ENCODE data around the gene KCNIP1.
A peak's percentile ranks its signal among the peaks of the same experiment; 100 is the strongest.

Gene KCNIP1

GRCh38 chr5:170570476-170570875 lies 66.7 kb downstream of the KCNIP1 start:
- H3K27me3 Mint-ChIP-seq (ENCODE audit: low read depth), result peaks cover 33% of the 10 kb centered on the region
- no peak overlapping the region for H3K27ac Mint-ChIP-seq
- peaks cover 2% of the 10 kb centered on the region for H3K9me3 Mint-ChIP-seq
- H3K4me1 Mint-ChIP-seq (ENCODE audit: low read depth), result peaks cover 4% of the 10 kb centered on the region
- H3K36me3 Mint-ChIP-seq (ENCODE audit: low read depth), result no peaks in the 10 kb centered on the region
- no peak overlapping the region for H3K4me3 Mint-ChIP-seq

GRCh38 chr5:170571281-170571731 lies 67.5 kb downstream of the KCNIP1 start:
- H3K4me1 Mint-ChIP-seq (ENCODE audit: low read depth), result peaks cover 4% of the 10 kb centered on the region
- peaks cover 31% of the 10 kb centered on the region for H3K27me3 Mint-ChIP-seq (ENCODE audit: low read depth)
- H3K9me3 Mint-ChIP-seq, result peaks cover 9% of the 10 kb centered on the region
- H3K4me3 Mint-ChIP-seq, result no peak overlapping the region
- H3K36me3 Mint-ChIP-seq (ENCODE audit: low read depth), result no peaks in the 10 kb centered on the region
- H3K27ac Mint-ChIP-seq, result no peak overlapping the region

GRCh38 chr5:170571875-170572852 lies 68.3 kb downstream of the KCNIP1 start:
- Mint-ChIP-seq H3K36me3 (ENCODE audit: low read depth) (no peaks in the 10 kb centered on the region), H3K4me1 (ENCODE audit: low read depth) (peaks cover 4% of the 10 kb centered on the region), H3K4me3 (no peak overlapping the region), H3K9me3 (peaks cover 15% of the 10 kb centered on the region), H3K27me3 (ENCODE audit: low read depth) (peaks cover 32% of the 10 kb centered on the region), H3K27ac (peak overlapping the region; percentile 22)

GRCh38 chr5:170573114-170573513 lies 69.3 kb downstream of the KCNIP1 start:
- H3K4me1 Mint-ChIP-seq (ENCODE audit: low read depth), result peaks cover 4% of the 10 kb centered on the region
- H3K27ac Mint-ChIP-seq, result no peak overlapping the region
- H3K9me3 Mint-ChIP-seq, result peaks cover 23% of the 10 kb centered on the region
- H3K36me3 Mint-ChIP-seq (ENCODE audit: low read depth), result no peaks in the 10 kb centered on the region
- no peak overlapping the region for H3K4me3 Mint-ChIP-seq
- H3K27me3 Mint-ChIP-seq (ENCODE audit: low read depth), result peaks cover 35% of the 10 kb centered on the region

DNA sequence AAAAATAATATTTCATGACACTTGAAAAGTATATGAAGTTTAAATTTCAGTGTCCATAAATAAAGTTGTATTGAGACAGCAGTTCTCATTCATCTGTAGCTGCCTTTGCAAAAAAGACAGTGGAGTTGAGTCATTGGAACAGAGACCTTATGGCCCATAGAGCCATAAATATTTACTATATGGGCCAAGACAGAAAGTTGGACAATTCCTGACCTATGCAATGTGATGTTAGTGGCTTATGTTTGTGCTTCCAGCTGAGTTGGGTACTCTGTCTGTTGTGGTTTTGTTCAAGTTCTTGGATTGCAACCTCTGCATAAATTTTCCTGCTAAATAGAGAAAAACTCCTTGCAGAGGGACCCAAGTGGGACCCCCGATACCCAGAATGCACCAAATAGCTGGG lies 69.8 kb downstream of the KCNIP1 start:
- Mint-ChIP-seq H3K36me3 (ENCODE audit: low read depth) (no peaks in the 10 kb centered on the region), H3K4me1 (ENCODE audit: low read depth) (peaks cover 4% of the 10 kb centered on the region), H3K9me3 (peaks cover 29% of the 10 kb centered on the region), H3K4me3 (no peak overlapping the region), H3K27me3 (ENCODE audit: low read depth) (peaks cover 36% of the 10 kb centered on the region), H3K27ac (no peak overlapping the region)

DNA sequence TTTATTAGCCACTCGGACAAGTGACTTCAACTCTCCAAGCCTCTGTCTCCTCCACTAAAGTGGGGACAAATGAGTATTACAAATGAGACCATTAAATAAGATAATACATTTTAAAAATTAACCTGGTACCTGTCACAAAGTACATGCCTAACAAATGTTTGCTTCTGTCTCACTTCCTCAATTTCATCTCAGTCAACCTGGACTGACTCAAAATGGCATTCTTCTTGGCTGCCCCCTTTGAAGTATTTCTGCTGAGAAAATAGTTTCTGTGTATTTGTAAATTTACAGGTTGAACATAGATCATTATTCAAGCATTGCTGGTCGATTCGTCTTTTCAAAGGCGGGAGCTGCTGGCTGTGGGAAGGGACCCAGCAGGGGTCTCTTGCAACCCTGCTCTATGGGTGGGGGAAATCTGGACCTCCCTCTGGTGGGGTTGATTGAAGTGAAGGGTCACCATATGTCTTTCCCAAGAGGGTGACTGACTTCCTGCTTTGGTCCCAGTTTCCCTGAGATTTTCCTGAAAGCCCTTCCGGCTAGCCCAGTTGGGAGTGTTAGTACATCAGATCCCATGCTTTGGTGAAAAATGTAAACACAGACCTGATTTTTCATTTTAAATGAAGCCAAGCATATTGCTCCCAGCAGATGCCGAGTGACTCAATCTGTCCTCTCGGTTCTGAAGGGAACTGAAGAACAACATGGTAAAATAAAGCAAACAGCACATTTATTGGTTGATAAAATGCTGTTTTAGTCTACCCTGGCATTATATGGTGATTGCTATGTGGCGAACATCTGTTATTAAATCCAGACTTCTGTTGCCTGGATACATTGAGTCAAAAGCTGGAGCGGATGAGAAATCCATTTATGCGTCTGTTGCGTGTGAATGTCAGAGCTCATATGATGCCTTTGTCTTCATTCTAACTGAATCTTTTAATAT lies 73.0 kb downstream of the KCNIP1 start:
- Mint-ChIP-seq H3K36me3 (ENCODE audit: low read depth) (no peaks in the 10 kb centered on the region), H3K27ac (no peak overlapping the region), H3K4me1 (ENCODE audit: low read depth) (peaks cover 4% of the 10 kb centered on the region), H3K9me3 (peaks cover 33% of the 10 kb centered on the region), H3K27me3 (ENCODE audit: low read depth) (peaks cover 23% of the 10 kb centered on the region), H3K4me3 (no peak overlapping the region)

DNA sequence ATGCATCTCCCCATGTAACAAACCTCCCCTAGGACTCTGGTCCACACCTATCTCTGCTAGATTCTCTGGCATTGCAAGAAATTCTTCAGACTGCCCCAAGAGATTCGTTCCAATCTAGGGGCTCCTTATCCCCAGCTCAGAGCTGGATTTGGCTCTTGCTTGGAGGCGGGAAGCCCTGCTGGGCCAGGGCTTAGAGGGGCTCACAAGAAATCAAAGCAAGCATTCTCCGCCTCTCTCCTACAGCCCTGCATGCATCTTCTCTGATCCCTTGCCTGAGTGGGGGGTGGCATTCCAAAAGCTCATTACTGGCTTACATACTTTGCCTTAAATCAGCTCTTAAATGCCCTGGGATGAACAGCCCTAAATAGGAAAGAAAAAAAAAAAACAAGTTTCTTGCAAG lies 75.8 kb downstream of the KCNIP1 start:
- Mint-ChIP-seq H3K4me1 (ENCODE audit: low read depth) (no peaks in the 10 kb centered on the region), H3K4me3 (no peak overlapping the region), H3K36me3 (ENCODE audit: low read depth) (no peaks in the 10 kb centered on the region), H3K27ac (no peak overlapping the region), H3K27me3 (ENCODE audit: low read depth) (peaks cover 26% of the 10 kb centered on the region), H3K9me3 (peaks cover 33% of the 10 kb centered on the region)

DNA sequence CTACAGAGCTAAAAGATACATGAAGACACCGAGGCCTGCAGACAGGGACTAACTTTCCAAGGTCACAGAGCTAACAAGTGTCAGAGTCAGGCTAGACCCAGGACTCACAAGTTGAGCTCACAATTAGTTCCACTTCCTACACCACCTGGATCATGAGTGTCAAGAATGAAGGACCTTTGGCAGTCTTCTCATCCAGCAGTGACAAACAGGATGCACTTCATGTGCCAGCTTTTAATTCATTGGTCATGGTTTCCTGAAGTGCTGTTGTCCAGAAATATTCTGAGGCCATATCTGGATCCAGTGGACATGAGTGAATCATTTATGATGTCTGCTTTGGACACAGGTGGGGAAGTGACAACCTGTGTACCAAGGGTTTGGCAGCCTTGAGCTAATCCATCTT lies 77.4 kb downstream of the KCNIP1 start:
- H3K4me1 Mint-ChIP-seq (ENCODE audit: low read depth), result no peaks in the 10 kb centered on the region
- no peak overlapping the region for H3K27ac Mint-ChIP-seq
- H3K9me3 Mint-ChIP-seq, result peaks cover 25% of the 10 kb centered on the region
- no peak overlapping the region for H3K4me3 Mint-ChIP-seq
- peaks cover 21% of the 10 kb centered on the region for H3K27me3 Mint-ChIP-seq (ENCODE audit: low read depth)
- H3K36me3 Mint-ChIP-seq (ENCODE audit: low read depth), result no peaks in the 10 kb centered on the region

DNA sequence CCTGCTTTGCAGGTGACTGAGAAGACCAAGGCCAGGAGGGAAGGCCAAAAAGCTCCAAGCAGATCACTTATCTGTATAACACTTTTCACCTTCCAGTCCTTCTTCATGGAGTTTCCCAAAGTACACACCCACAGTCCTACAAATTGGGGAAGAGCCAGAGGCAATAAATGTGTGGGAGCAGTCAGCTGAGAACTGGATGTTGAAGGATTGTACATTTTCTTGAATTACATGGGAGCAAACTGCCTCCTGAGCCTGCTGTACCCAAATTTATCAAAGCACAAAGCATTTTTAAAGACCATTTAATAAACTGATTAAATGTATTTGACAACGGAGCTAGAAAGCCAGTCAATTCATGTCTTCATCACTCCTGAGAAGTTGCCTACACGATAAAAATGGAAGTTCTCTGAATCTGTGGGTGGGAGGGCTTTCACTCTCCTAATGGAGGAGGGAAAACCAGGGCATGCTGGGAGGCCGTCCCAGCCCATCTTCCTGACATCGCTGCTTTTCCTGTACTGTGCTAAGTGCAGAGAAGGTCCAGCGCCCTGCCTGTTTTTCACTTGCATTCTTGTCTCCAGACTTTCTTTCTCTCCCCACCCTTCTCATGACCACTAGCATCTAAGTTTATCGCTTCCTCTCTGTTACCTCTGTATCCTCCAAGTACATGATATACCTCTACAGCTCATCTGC lies 79.0 kb downstream of the KCNIP1 start:
- Mint-ChIP-seq H3K27me3 (ENCODE audit: low read depth) (peaks cover 20% of the 10 kb centered on the region), H3K4me1 (ENCODE audit: low read depth) (no peaks in the 10 kb centered on the region), H3K9me3 (peaks cover 13% of the 10 kb centered on the region), H3K27ac (no peak overlapping the region), H3K4me3 (no peak overlapping the region), H3K36me3 (ENCODE audit: low read depth) (no peaks in the 10 kb centered on the region)

DNA sequence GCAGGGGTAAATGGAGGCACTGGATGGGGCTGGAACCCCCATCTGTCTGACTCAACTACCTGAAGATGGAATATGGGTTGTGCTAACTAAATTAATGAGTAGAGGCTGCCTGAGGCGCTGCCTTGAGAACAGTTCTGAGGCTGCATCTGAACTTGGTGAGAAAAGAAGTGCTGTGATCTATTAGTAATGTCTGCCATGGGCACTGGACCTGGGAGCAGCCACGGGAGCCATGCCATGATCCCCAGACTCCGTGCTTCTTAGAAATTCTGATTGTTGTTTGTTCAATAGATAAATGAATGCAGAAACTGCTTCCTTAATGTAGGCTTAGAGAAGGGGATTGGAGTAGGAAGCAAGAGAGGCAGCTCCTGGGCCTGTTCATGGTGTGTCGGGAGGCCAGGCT lies 80.2 kb downstream of the KCNIP1 start:
- H3K4me1 Mint-ChIP-seq (ENCODE audit: low read depth), result no peaks in the 10 kb centered on the region
- H3K27me3 Mint-ChIP-seq (ENCODE audit: low read depth), result peaks cover 16% of the 10 kb centered on the region
- H3K27ac Mint-ChIP-seq, result no peak overlapping the region
- H3K4me3 Mint-ChIP-seq, result no peak overlapping the region
- H3K36me3 Mint-ChIP-seq (ENCODE audit: low read depth), result no peaks in the 10 kb centered on the region
- peaks cover under 1% of the 10 kb centered on the region for H3K9me3 Mint-ChIP-seq

DNA sequence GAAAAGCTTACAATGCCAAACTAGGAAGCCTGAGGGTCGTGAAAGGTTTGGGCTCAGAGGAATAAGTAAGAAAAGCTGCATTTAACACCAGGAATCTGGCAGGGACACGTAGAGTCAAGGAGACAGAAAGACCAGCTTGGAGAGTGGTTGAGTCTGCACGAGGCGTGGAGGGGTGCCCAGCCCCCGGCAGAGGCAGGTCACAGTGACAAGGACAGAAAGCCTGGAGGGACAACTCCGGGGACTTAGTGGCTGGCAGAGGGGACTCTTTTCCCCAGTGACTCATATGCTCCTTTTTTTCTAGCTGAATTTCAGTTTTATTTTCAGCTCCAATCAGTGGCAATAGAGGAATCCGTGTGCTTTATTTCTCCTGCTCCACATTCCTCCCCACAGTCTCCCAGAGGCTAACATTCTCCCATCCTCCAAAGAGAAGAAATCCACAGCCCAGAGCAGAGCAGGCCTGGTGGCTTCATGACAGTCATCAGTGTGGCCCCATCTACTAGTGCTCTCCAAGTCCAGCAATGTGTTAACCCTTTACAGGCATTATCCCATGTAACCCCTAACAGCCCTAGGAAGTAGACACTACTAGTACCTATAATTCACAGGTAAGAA lies 80.7 kb downstream of the KCNIP1 start:
- H3K27ac Mint-ChIP-seq, result no peak overlapping the region
- H3K4me3 Mint-ChIP-seq, result no peak overlapping the region
- peaks cover 4% of the 10 kb centered on the region for H3K9me3 Mint-ChIP-seq
- peaks cover 16% of the 10 kb centered on the region for H3K27me3 Mint-ChIP-seq (ENCODE audit: low read depth)
- H3K36me3 Mint-ChIP-seq (ENCODE audit: low read depth), result no peaks in the 10 kb centered on the region
- H3K4me1 Mint-ChIP-seq (ENCODE audit: low read depth), result no peaks in the 10 kb centered on the region

- no peaks in the 10 kb centered on the region for H3K36me3 Mint-ChIP-seq (ENCODE audit: low read depth)
Measured at GRCh38 chr5:170585273-170585948, 81.6 kb downstream of the KCNIP1 start.

GRCh38 chr5:170587808-170588207 lies 84.0 kb downstream of the KCNIP1 start:
- Mint-ChIP-seq H3K9me3 (peaks cover 4% of the 10 kb centered on the region), H3K27ac (no peak overlapping the region), H3K4me3 (no peak overlapping the region), H3K36me3 (ENCODE audit: low read depth) (no peaks in the 10 kb centered on the region), H3K4me1 (ENCODE audit: low read depth) (no peaks in the 10 kb centered on the region), H3K27me3 (ENCODE audit: low read depth) (peaks cover 15% of the 10 kb centered on the region)

More at GRCh38 chr5:170585273-170585948, 81.6 kb downstream of the KCNIP1 start:
- peaks cover 4% of the 10 kb centered on the region for H3K9me3 Mint-ChIP-seq
- H3K4me1 Mint-ChIP-seq (ENCODE audit: low read depth), result no peaks in the 10 kb centered on the region
- H3K4me3 Mint-ChIP-seq, result no peak overlapping the region
- peaks cover 16% of the 10 kb centered on the region for H3K27me3 Mint-ChIP-seq (ENCODE audit: low read depth)
- H3K27ac Mint-ChIP-seq, result no peak overlapping the region
